Activated CD4-positive, alpha-beta T cell treated with anti-CD3 and anti-CD28 coated beads, Interleukin-10, Interleukin-2, amounts not matched to agents 100 ng/mL and 50 ng/mL, durations not matched to agents 16 hours and 8 hours (primary cell): ENCODE results near the gene CBR4.
A peak's percentile ranks its signal among the peaks of the same experiment; 100 is the strongest.
"Not testable (repeated sequence)": the region's sequence is repeated elsewhere in the genome, so short reads cannot be mapped to it uniquely, and the experiment has no call there.

ENCODE experiments used
- DNase-seq: peaks from one replicate; pipeline ENCODE4 v3.0.0-alpha.2; 2020

CBR4 gene

DNA sequence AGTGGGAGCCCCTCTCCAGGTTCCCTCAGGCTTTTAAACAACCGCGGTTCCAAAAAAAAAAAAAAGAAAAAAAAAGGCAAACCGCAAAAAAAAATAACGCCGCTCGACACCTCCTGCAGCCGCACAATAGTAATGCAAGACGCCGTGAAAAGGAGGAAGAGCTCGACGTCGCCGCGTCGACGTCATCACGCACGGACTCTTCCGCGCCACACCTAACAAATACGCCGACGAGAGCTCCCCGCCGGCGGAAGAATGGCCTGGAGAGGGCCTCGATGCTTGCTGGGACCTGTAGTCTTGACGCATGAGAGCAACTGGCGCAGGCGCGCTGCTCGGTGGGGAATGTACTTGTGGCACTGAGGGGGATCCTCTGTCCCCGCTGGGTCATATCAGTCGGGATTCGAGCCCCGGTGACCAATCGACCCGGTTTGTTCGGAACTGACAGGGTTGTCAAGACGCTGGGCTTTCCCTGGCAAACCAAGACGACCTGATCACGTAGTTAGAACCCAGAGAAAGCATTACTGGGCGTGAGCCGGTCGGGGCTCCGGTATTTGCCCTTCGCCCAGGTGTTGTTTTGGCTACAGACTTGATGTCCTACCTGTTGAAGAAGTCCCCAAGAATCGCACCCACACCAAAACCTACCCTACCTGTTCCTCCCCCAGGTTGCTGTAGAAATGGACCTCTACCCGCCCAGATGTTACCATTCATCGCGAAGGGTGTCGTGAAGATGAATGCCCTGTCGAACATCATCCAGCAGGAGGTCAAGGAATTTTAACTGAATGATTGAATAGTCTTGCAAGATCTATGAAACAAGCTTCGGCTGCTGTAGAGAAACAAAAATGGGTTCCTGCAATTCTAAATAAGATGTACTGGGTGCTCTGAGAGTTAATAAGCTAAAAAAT lies at the start of gene CBR4:
TSS of gene CBR4 (minus strand) at position 131 of the 899 bp plus-strand sequence. CDS start 166 bp downstream, outside the sequence.
- peak; percentile 98 for DNase-seq

DNA sequence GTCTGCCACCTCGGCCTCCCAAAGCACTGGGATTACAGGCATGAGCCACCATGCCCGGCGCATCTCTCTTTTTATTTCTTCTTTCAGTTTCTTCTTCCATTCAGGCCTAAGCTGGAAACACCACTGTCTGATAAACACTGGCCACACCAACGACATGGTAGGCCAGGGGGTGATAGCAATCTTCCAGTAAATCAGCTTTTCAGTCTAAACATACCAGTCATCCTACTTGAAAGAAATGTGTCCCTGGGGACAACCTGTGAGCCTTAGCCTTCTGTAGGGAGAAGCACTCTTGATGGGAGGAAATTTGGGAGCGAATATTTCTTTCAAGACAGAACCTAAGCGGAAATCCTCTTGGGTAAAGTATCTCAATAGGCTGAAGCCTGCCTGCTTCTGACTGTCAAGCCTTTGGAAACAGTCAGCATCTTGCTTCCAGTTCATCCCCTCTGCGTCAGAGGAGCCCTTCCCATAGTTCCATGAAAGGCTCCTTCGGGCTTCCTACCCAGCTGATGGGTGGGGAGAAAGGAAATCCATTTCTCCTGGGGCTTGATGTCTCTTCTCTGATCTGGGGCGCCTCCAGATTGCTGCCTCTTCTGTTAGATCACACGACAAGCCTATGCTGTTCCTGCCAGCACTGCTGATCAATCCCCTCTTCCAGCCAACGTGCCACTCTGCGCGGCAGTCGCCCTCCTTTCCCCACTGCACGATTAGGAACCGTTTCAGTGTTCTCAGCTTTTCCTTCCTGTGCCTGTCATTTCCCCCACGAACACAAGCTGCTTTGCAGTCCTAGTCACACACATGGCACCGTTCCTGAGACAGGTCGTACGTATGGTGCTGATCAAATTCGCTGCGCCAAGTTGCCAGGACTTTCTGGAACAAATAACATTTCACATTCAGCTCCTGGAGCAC lies 49.5 kb upstream of the CBR4 start:
- DNase-seq: no peak

DNA sequence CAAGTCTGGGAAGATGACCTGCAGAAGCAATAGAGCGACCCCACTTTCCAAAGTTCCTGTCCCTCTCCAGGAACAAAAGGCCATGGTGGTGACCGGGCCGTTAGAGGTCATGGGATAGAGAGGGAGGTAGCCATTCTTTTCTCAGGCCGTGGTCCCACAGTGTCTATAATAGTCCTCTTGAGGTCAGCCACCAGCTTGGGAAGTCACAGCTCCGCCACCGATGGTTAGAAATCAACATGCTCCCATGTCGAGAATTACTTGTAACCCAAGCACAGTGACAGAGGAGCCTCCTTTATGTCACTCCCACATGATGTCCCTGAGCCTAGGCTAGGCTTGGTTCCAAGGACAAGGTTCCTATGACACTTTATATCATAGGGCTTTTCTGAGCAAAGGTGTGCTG lies 48.3 kb upstream of the CBR4 start:
- no peak for DNase-seq

DNA sequence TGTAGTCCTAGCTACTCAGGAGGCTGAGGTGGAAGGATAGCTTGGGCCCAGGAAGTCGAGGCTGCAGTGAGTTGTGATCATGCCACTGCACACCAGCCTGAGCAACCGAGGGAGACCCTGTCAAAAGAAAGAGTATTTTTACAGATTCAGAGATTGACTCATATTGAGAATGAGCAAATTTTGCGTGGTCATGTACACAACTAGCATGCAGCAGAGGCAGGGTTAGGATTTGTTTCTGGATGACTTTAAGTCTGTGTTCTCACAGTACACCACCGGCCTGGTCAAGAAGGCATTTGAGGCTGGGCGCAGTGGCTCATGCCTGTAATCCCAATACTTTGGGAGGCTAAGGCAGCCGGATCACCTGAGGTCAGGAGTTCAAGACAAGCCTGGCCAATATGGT lies 44.8 kb upstream of the CBR4 start:
- peak; percentile 31 for DNase-seq

DNA sequence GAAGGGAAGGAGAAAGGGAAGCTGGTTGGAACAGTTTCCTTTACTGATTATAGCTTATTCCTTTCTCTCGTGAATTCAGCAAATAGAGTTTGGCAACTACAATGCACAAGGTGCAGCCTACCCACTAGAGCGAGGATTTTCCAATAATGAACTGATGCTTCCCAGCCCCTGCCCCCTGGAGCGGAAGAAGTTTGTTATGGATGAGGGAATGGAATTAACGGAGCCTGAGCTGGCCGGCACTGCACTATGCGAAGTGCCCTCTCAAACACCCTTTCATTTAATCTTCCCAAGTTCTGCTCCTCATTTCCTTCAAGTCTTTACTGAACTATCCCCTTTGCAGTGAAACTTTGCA lies 42.5 kb upstream of the CBR4 start:
- no peak for DNase-seq

DNA sequence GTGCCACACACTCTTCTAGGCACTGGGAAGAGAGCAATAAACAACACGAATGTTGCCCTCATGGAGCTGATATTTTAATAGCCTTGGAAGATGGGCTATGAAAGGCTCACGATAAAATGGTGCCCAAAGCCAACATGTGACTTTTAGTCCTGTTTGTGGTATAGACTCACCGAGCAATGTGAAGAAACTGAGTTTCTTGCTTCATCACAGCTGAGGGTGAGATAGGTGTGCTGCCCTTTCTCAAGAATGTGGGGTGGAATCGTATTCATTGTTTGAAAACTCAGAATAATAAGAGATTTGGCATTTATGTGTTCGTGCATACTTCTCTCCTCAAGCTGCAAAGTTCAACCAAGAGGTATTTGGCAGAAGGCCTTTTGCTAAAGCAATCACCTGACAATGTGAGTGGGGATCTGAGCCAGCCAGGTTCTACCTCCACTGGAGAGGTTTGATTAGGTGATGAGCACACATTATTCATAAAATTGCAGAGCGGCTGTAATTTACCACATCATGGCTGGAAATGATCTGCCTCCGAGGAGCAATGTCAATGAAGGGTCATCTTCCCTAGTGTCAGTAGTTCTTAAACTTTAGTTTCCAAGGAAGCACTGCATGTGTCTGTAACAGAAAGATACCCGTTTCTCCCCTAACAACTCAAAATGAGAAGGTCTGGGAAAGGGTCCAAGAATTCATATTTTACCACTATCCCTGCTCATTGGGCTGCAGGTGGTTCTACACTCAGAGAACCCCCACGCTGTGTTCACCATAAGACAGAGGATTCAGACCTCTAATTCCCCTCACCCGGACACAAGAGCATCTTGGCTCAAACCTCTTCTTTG lies 41.9 kb upstream of the CBR4 start:
- DNase-seq: no peak

DNA sequence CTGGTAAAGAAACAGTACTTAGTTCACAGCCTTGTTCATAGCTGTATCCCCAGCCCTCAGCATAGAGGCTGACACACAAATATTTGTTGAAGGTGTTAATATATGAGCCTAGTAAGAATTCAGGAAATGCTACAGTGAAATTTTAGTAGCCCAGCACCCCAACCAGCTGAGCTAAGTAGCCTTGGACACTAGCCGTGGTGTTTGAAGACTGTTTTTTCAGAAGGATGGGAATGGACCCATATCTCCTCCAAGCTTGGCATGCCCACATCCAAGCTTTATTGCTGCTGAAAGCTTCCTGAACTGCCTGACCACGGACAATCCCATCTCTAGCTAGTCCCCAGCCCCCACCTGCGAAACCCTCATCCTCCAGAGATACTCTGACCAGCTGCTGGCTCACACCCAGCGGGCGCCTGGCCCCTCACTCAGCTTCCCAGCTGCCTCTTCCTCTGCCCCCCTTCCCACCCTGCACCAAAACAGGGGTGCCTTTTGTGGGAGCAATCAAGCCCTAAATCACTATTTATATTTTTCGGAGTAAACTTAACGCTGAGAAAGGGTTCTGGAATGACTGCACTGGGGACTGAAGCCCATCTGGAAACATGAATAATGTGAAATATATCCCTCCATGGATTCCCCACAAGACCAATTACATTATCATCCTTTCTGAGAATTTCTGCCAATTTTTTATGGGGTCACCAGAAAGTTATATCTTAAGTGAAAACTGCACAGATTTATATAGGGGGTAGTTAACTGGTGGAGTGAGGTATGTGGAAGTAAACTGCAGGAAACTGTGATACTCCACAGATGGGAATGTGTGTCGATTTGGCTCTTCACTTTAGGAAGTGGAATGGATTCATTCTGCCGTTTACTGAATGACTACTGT lies 41.1 kb upstream of the CBR4 start:
- DNase-seq: no peak

DNA sequence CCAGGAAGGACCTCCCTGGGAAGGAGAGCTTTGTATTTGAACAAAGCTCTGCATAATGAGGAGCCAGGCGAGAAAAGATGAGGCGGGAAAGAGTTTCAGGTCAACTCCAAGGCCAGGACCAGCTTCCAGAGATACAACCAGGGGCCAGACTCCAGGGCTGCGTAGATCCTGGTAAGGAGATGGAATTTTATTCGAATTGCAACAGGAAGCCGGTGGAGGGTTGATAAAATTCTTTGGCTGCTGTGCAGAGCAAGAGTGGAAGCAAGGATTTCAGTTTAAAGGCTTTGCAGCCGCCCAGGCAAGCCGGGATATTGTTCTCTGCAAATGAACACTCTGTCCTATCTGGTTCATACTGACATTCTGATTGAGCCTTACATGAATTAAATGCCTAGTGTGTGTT lies 40.2 kb upstream of the CBR4 start:
- DNase-seq: no peak

DNA sequence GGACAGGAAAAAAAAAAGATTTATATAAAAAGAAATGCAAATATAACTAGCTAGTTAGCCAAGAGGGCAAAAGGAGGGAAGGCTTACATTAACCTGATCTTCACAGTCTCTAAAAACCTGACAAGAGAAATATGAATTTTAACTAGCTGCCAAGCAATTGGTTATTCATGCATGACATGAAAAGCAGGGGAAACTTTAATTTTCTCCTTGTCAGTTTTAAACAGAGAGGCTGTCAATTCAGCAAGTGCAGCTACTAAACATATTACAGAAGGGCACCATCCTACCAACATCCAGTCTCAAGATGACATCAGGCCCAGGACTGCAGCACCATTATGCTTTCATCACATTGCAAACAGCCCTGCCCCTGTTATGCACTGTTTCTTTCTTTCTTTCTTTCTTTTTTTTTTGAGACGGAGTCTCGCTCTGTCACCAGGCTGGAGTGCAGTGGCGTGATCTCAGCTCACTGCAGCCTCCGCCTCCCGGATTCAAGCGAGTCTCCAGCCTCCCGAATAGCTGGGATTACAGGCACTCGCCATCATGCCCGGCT lies 38.9 kb upstream of the CBR4 start:
- no peak for DNase-seq

DNA sequence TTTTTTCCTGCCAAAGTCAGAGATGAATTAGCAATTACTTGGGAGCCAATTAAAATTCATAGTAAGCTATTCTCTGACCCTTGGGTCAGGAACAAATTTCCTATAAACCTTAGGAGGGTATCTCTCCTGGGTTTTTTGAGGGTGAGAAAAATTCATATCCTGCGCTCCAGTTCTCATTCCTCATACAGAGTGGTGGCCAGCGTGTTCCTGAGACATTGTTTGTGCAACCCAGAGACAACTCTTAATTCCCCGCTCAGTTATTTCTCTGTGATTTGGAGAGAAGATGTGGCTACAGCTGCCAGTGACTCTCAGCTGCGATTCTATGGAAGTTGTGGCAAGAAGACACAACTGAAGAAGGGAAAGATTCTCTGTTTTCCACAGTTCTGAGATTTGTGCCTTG lies 37.9 kb upstream of the CBR4 start:
- no peak for DNase-seq

DNA sequence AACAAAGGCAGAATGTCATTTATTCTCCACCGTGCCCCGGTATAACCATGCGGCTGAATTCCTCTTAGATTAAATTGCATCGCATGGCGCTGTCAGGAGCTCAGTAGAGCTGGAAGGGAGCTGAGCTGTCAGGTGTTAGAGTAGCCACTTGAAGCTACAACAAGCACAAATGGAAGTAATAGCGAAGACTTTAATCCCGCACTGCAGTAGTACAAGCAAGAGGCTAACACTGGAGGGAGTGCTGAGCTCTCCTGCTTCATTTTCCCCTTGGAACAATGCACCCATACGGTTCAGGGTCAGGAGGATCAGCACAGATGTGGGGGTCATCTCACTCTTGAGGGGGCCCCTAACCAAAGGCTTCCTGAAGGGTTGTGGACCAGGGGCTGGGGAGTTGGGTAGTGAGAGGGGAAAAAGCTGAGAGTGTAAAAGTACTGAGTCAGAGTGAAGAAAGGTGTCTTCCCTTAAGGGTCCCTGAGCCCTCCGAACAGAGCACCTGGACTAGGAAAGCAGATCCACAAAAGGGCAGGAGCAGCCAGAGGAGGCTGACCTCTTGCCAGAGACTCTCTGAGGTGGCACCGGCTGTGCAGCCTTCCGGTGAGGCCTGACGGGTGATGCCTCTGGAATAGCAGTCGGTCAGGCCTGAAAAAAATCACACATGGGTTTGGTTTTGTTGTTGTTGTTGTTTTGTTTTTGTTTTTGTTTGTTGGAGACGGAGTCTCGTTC lies 36.0 kb upstream of the CBR4 start:
- no peak for DNase-seq

DNA sequence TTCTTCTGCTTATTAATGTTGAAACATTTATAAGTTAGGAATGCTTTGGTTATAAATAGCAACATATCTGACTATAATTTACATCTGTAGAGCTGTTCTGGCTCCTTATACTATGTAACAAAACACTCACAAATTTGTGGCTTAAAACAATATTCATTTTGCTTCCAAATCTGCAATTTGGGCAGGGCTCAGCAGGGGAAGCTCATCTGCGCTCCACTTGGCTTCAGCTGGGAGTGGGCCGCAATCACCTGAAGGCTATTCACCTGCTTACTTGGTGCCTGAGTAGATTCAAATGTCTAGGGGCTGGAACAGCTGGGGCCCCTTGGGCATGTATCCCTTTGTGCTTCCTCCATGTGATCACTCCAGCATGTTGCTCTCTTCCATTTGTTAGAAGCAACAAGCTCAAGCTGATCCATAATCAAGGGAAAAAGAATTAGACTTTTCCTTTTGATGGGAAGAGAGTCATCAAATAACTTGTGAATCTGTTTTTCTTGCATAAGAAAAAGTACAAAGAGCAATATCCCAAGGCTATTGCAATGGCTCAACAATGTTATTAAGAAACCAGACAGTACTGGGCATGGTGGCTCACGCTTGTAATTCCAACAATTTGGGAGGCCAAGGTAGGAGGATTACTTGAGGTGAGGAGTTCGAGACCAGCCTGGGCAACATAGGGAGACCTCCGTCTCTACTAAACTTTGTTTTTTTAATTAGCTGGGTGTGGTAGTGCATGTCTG lies 34.8 kb upstream of the CBR4 start:
- DNase-seq: no peak

DNA sequence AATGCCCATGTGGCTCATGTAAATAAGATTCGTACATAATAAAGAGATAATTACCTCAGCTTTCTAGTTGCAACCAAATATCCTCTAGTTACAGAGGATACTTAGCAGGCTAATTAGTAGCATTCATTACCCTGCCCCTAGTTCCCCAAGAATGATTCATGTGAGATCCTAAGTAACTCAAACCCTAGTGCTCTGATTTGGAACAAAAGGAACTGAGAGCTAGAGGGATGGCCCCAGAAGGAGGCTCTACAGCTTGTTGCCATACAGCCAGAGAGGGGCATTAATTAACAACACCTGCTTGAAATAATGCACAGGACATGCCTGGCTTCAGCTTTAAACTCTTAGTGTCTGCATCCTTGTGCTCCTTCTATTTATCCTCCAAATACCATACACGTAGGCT lies 32.6 kb upstream of the CBR4 start:
- DNase-seq: no peak

DNA sequence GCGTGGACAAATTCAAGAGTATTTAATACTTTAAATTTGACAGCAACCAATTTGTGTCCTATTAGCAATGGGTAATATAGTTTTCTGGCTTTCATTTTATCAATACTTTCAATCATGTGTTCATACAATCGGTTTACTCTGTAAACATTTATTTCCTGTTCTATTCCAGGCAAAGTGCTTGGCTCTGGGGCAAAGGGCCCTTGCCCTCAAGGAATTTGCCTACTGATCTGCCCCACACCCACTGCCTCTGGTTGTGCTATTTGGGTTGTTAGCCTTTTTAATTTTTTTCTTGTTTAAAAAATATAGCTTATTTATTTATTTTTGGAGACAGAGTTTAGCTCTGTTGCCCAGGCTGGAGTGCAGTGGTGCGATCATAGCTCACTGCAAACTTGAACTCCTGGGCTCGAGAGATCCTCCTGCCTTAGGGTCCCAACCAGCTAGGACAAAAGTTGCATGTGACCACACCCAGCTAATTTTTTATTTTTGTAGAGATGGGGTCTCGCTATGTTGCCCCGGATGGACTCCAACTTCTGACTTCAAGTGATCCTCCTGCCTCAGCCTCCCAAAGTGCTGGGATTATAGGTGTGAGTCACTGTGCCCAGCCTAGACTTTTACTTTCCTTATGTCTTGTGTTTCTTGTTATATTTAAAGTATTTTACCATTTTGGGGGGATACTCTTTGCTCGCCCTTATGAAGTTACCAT lies 30.7 kb upstream of the CBR4 start:
- DNase-seq: no peak

DNA sequence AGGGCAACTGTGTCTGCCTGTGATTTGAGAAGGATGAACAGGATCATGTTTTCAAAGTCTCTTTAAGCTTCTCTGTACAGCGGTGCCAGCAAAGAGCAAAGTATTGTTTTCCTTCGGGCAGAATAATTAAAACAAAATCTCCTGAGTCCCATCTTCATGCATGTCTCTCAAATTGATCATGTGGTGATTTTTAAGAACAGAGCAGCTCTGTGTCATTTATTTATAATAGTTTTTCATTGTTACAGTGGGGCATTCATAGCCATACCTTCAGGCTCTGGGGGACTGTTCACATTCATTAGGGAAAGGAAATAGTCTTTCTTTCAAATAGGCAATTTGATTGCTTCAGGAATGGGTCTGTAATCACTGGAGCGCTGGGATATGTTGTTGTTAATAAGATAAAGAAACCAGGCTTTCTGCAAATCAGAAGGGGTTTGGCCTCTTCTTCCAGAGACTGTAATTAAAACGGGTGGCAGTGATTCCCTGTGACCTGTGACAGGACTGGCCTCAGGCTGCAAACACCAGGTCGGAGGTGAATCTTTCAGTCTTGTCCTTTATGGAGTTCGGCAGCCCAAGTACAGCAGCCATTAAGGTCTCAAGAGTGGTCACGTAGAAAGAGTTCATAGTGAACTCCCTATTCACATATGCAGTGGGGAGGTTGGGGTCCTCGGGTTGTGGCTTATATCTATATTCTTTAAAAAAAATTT lies 29.3 kb upstream of the CBR4 start:
- no peak for DNase-seq

DNA sequence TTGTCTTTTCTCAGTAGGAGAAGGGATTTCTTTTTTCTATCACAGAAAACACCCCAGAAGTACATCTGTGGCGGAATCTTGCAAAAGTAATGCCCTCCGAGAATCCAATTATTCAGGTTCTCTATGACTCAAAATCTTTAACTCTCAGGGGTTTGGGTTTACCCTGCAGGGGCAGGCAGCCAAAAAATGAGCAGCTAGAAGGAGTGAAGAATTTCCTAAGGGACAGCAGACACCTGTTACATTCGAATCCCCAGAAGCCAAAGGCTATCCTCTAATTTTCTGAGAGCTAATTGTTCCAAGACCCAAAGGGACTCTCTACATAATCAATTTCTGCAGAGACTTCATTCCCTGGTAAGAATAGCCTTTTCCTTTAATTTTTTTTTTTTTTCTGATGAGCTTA lies 27.5 kb upstream of the CBR4 start:
- no peak for DNase-seq

DNA sequence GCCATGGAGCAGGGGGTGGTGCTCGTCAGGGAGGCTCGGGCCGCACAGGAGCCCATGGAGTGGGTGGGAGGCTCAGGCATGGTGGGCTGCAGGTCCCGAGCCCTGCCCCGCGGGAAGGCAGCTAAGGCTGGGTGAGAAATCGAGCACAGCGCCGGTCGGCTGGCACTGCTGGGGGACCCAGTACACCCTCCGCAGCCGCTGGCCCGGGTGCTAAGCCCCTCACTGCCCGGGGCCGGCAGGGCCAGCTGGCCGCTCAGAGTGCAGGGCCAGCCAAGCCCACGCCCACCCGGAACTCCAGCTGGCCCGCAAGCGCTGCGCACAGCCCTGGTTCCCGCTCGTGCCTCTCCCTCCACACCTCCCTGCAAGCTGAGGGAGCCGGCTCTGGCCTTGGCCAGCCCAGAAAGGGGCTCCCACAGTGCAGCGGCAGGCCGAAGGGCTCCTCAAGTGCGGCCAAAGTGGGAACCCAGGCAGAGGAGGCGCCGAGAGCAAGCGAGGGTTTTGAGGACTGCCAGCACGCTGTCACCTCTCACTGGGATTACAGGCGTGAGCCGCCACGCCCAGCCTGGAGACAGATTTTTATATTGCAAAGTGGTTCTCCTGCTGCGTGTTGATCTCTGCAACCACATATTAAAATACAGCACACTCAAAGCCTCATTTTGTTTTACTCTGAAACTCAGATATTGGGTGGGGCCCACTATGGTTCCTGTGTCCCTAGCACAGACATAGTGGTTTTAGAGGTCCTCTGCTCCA lies 26.0 kb upstream of the CBR4 start:
- DNase-seq: not testable (repeated sequence)

DNA sequence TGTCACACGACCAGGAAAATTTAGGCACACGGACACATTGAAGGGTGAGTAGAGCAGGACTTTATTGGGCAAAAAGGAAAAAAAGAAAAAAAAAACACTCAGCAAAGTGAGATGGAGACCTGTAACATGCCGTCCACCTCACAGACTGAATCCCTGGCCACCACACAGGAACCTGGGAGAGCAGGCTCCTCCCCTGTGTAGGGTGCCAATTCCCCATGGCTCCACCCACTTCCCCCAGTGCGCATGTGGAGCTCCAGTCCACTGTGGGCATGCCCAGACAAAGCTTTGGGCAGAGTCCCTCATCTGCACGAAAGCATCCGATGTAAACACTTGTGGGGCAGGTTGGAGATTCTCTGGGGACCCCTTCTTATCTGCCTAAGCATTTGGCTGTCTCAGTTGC lies 23.6 kb upstream of the CBR4 start:
- no peak for DNase-seq
